ENCODE results near the gene MAGOHB.

MAGOHB gene

DNA sequence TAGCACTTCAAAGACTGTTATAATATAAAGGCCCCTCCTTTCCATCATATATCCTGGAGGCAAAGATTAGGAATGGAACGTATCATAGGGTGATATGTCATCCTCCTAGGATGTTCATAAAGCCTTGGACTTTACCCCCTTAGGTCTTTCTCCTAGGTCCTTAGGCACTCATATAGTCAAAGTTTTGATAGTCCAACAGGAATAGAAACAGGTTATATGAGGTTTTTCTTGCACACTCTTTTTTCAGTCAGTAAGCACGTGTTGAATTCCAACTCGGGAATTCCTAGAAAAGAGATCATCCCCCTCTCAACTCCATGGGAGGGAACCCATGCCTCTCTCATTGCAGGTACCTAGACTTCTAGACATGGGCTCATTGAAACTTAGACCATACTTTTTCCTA is 20.1 kb upstream of the MAGOHB start:
- no peaks in the 10 kb centered on the region for H3K36me3 ChIP-seq
- no peak for DNase-seq
- H3K4me3 ChIP-seq (ENCODE audit: low read depth, low read length): no peak overlapping the region
- no peaks in the 10 kb centered on the region for H3K27me3 ChIP-seq (ENCODE audit: insufficient read depth, low read depth, severe bottlenecking)
- no peak for TF ChIP-seq CTCF (IDR thresholded peaks at IDR 0.05; ENCODE audit: low read depth, low read length)
- H3K27ac ChIP-seq: no peak overlapping the region
- no peaks in the 10 kb centered on the region for H3K9me3 ChIP-seq (ENCODE audit: severe bottlenecking)

DNA sequence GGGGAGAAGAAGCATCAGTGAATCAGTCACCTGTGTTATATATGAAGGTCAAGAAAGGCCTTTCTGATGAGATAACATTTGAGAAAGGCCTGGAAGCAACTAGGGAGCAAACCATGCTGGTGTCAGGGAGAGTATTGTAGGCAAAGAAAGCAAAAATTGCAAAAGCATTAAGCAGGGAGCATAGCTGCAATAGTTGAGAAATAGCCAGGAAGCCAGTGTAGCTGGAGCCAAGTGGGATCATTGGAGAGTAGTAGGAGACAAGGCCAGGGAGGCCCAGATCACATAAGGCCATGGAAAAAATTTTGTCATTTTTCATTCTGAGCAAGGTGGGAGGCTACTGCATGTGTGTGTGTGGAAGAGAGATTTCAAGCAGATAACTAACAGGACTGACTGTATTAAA is 18.8 kb upstream of the MAGOHB start:
- H3K4me3 ChIP-seq (ENCODE audit: low read depth, low read length): no peak overlapping the region
- no peaks in the 10 kb centered on the region for H3K27me3 ChIP-seq (ENCODE audit: insufficient read depth, low read depth, severe bottlenecking)
- TF ChIP-seq CTCF (IDR thresholded peaks at IDR 0.05; ENCODE audit: low read depth, low read length): no peak
- no peak for DNase-seq
- H3K9me3 ChIP-seq (ENCODE audit: severe bottlenecking): no peaks in the 10 kb centered on the region
- H3K27ac ChIP-seq: no peak overlapping the region
- no peaks in the 10 kb centered on the region for H3K36me3 ChIP-seq

- no peak overlapping the region for H3K4me3 ChIP-seq (ENCODE audit: low read depth, low read length)
- H3K27ac ChIP-seq: no peak overlapping the region
- H3K9me3 ChIP-seq (ENCODE audit: severe bottlenecking): no peaks in the 10 kb centered on the region
- H3K27me3 ChIP-seq (ENCODE audit: insufficient read depth, low read depth, severe bottlenecking): no peaks in the 10 kb centered on the region
- no peak for TF ChIP-seq CTCF (IDR thresholded peaks at IDR 0.05; ENCODE audit: low read depth, low read length)
- DNase-seq: peak; percentile 47
- H3K36me3 ChIP-seq: no peaks in the 10 kb centered on the region
These were observed 11.2 kb upstream of the MAGOHB start for GRCh38 chr12:10624605-10625004.

DNA sequence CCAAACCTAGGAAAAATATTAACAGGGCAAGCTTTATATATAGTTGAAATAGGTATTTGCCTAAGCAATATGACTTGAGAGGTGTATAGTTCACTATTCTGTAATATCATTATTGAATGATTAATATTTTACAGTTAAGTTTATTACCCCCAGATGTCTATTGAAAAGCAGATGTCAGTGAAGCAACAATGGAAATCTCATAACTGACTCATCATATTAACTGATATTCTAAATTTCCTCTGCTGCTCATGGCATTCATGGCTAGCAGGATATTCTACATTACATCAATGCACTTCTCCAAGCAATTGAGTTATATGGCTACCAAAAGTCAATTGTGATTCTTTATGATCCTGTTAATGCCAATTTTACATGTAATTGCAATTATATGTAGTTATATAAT is 9.7 kb upstream of the MAGOHB start:
- no peak for TF ChIP-seq CTCF (IDR thresholded peaks at IDR 0.05; ENCODE audit: low read depth, low read length)
- Histone ChIP-seq H3K9me3 (ENCODE audit: severe bottlenecking) (no peaks in the 10 kb centered on the region), H3K27me3 (ENCODE audit: insufficient read depth, low read depth, severe bottlenecking) (no peaks in the 10 kb centered on the region), H3K36me3 (no peaks in the 10 kb centered on the region), H3K27ac (no peak overlapping the region), H3K4me3 (ENCODE audit: low read depth, low read length) (no peak overlapping the region)
- no peak for DNase-seq

DNA sequence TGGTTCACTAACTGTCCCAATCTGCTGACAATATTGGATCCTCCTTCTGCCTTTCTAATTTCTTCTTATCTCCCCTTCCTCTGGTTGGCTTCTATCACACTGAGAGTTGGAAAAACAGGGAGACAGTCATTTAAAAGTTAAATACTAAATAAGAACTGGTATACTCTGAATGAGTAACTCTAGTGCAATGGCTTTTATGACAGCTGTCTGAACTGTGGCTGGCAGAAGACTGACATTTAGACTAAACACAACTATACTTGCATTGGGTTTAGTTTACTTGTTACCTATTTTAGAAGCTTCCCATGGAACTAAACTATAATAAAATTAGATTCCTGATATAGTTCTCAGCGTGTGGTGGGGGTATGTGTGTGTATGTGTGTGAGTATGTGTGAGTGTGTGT is 7.9 kb upstream of the MAGOHB start:
- no peak for TF ChIP-seq CTCF (IDR thresholded peaks at IDR 0.05; ENCODE audit: low read depth, low read length)
- Histone ChIP-seq H3K4me3 (ENCODE audit: low read depth, low read length) (no peak overlapping the region), H3K9me3 (ENCODE audit: severe bottlenecking) (no peaks in the 10 kb centered on the region), H3K27ac (no peak overlapping the region), H3K27me3 (ENCODE audit: insufficient read depth, low read depth, severe bottlenecking) (no peaks in the 10 kb centered on the region), H3K36me3 (no peaks in the 10 kb centered on the region)
- DNase-seq: no peak

- Histone ChIP-seq H3K4me3 (ENCODE audit: low read depth, low read length) (no peak overlapping the region), H3K27ac (no peak overlapping the region), H3K36me3 (no peaks in the 10 kb centered on the region), H3K27me3 (ENCODE audit: insufficient read depth, low read depth, severe bottlenecking) (no peaks in the 10 kb centered on the region), H3K9me3 (ENCODE audit: severe bottlenecking) (no peaks in the 10 kb centered on the region)
- DNase-seq: no peak
- no peak for TF ChIP-seq CTCF (IDR thresholded peaks at IDR 0.05; ENCODE audit: low read depth, low read length)
These were observed 6.8 kb upstream of the MAGOHB start for GRCh38 chr12:10620078-10620779.
